Stomach smooth muscle (tissue), 2 donors: Measurements from ENCODE around the gene PDCD1LG2.
"Not testable (repeated sequence)": the region's sequence is repeated elsewhere in the genome, so short reads cannot be mapped to it uniquely, and the experiment has no call there.

Source experiments
- H3K27ac ChIP-seq: one replicate; pipeline ENCODE4 v1.7.0; 2013; ENCODE audit warnings: mild to moderate bottlenecking, low read length, inconsistent platforms
- H3K27me3 ChIP-seq, 2 donors: one replicate each; pipeline ENCODE4 v1.7.0; 2013; ENCODE audit warnings: low read length in 2 of 2; ENCODE audit not compliant: insufficient read depth in 2 of 2, control insufficient read depth in 1 of 2
- H3K36me3 ChIP-seq, 2 donors: one replicate each; pipeline ENCODE4 v1.7.0; 2013; ENCODE audit warnings: low read length in 2 of 2; ENCODE audit not compliant: control insufficient read depth in 2 of 2, insufficient read depth in 2 of 2
- H3K4me1 ChIP-seq: one replicate; pipeline ENCODE4 v1.7.0; 2013; ENCODE audit warnings: low read length; ENCODE audit not compliant: control insufficient read depth, insufficient read depth
- H3K4me3 ChIP-seq, 2 donors: one replicate each; pipeline ENCODE4 v1.7.0; 2013; ENCODE audit warnings: low read length in 2 of 2
- H3K9ac ChIP-seq, 2 donors: one replicate each; pipeline ENCODE4 v1.7.0; 2013; ENCODE audit warnings: low read length in 2 of 2, mild to moderate bottlenecking in 1 of 2
- H3K9me3 ChIP-seq, 2 donors: one replicate each; pipeline ENCODE4 v1.7.0; 2013; ENCODE audit warnings: low read length in 2 of 2; ENCODE audit not compliant: control insufficient read depth in 2 of 2
- donor health status: healthy.
- donor health status: Pancreatic carcinoma.

Gene PDCD1LG2

GRCh38 chr9:5569891-5570290 lies 59.6 kb downstream of the PDCD1LG2 start:
- no peaks in the 10 kb centered on the region for H3K36me3 ChIP-seq
- H3K9me3 ChIP-seq: no peaks in the 10 kb centered on the region
- no peak overlapping the region for H3K9ac ChIP-seq
- no peaks in the 10 kb centered on the region for H3K27me3 ChIP-seq
- H3K27ac ChIP-seq: no peak overlapping the region
- H3K4me1 ChIP-seq: no peaks in the 10 kb centered on the region
- no peak overlapping the region for H3K4me3 ChIP-seq

DNA sequence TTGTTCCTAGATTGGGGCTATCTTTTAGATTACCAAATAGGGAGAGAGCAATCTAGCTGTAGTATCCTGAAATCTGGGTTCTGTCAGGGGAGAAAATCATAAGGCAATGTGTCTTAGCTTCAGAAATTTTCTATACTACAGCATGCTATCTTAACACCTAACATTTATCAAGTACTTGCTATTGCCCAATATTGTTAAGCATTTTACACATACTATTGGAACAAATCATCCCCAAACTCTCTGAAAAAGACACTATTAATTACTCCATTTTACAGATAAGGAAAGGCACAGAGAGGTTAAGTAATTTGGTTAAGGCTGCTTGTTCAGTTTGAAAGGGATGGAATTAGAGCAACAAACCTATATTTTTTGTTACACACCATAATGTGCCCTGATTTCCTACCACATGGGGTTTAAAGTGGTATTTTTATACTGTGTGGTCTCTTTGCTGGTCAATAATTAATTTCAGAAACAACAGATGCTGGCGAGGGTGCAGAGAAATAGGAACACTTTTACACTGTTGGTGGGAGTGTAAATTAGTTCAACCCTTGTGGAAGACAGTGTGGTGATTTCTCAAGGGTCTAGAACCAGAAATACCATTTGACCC lies 61.4 kb downstream of the PDCD1LG2 start:
- no peak overlapping the region for H3K4me3 ChIP-seq
- H3K27ac ChIP-seq: no peak overlapping the region
- no peak overlapping the region for H3K9ac ChIP-seq
- no peaks in the 10 kb centered on the region for H3K9me3 ChIP-seq
- H3K4me1 ChIP-seq: no peaks in the 10 kb centered on the region
- no peaks in the 10 kb centered on the region for H3K27me3 ChIP-seq
- H3K36me3 ChIP-seq: no peaks in the 10 kb centered on the region

DNA sequence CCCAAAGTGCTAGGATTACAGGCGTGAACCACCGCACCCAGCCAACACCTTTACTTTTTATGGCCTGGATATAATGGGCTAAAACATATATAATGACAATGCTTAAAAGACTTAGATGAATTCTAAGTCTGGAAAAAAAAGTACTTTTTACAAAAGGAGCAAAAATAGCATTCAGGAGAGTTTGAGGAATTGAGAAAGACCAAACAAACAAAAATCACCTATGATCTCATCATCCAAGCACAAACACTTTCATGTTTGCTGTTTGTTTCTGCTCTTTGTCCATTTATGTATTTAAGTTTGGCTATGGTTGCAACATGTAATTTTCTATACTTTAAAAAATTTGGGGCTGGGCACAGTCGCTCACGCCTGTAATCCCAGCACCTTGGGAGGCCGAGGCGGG lies 63.8 kb downstream of the PDCD1LG2 start:
- H3K4me1 ChIP-seq: no peaks in the 10 kb centered on the region
- no peaks in the 10 kb centered on the region for H3K27me3 ChIP-seq
- no peak overlapping the region for H3K9ac ChIP-seq
- no peaks in the 10 kb centered on the region for H3K9me3 ChIP-seq
- H3K36me3 ChIP-seq: no peaks in the 10 kb centered on the region
- H3K27ac ChIP-seq: no peak overlapping the region
- no peak overlapping the region for H3K4me3 ChIP-seq

- Histone ChIP-seq H3K4me3 (no peak overlapping the region), H3K9me3 (no peaks in the 10 kb centered on the region), H3K9ac (no peak overlapping the region), H3K36me3 (no peaks in the 10 kb centered on the region), H3K27ac (no peak overlapping the region), H3K27me3 (no peaks in the 10 kb centered on the region), H3K4me1 (no peaks in the 10 kb centered on the region)
These were observed 64.7 kb downstream of the PDCD1LG2 start for GRCh38 chr9:5575000-5575399.

GRCh38 chr9:5577225-5577624 lies 66.9 kb downstream of the PDCD1LG2 start:
- Histone ChIP-seq H3K9me3 (no peaks in the 10 kb centered on the region), H3K27ac (no peak overlapping the region), H3K4me1 (no peaks in the 10 kb centered on the region), H3K27me3 (no peaks in the 10 kb centered on the region), H3K4me3 (no peak overlapping the region), H3K9ac (no peak overlapping the region), H3K36me3 (no peaks in the 10 kb centered on the region)

DNA sequence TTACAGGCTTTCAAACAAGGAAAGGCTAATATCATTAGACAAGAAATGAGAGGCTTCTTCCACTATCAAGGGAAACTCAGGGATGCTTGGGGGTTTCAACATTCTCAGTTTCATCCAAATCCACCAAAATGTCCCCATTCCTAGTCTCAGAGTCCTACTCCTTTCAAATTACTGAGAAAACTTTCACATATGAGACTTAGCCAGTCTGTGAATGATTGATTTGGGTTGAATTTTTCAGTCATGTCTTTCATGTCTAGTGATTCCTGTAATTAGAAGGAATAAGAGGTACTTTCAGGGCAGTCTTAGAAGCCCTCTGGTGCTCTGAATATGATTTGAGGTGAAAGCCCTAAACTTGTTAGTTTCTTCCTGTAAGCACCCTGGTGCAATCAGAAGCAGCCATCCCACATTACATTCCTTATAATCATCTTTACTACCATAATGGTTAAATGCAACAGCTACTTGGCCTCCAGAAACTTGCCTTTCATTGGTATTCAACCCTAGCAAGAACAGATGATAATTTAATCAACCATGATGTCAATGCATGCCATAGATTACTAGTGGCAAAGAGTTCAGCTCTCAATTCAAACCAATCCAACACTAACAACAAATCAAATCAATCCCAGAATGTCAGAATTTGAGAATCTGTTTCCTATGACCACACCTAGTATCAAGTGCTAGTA lies 67.8 kb downstream of the PDCD1LG2 start:
- no peak overlapping the region for H3K4me3 ChIP-seq
- H3K36me3 ChIP-seq: no peaks in the 10 kb centered on the region
- no peaks in the 10 kb centered on the region for H3K4me1 ChIP-seq
- H3K27ac ChIP-seq: no peak overlapping the region
- H3K9me3 ChIP-seq: no peaks in the 10 kb centered on the region
- H3K9ac ChIP-seq: no peak overlapping the region
- no peaks in the 10 kb centered on the region for H3K27me3 ChIP-seq

GRCh38 chr9:5578698-5579085 lies 68.4 kb downstream of the PDCD1LG2 start:
- no peaks in the 10 kb centered on the region for H3K36me3 ChIP-seq
- H3K27me3 ChIP-seq: no peaks in the 10 kb centered on the region
- no peak overlapping the region for H3K4me3 ChIP-seq
- no peaks in the 10 kb centered on the region for H3K9me3 ChIP-seq
- no peak overlapping the region for H3K27ac ChIP-seq
- H3K4me1 ChIP-seq: no peaks in the 10 kb centered on the region
- H3K9ac ChIP-seq: no peak overlapping the region

- Histone ChIP-seq H3K4me1 (no peaks in the 10 kb centered on the region), H3K9me3 (no peaks in the 10 kb centered on the region), H3K27ac (no peak overlapping the region), H3K27me3 (no peaks in the 10 kb centered on the region), H3K4me3 (no peak overlapping the region), H3K9ac (no peak overlapping the region), H3K36me3 (no peaks in the 10 kb centered on the region)
These were observed 69.5 kb downstream of the PDCD1LG2 start for GRCh38 chr9:5579881-5580280.

GRCh38 chr9:5580650-5581049 lies 70.3 kb downstream of the PDCD1LG2 start:
- Histone ChIP-seq H3K4me1 (no peaks in the 10 kb centered on the region), H3K4me3 (no peak overlapping the region), H3K36me3 (no peaks in the 10 kb centered on the region), H3K27me3 (no peaks in the 10 kb centered on the region), H3K9me3 (no peaks in the 10 kb centered on the region), H3K27ac (no peak overlapping the region), H3K9ac (no peak overlapping the region)

- H3K4me1 ChIP-seq, H3K4me3 ChIP-seq, H3K27ac ChIP-seq, H3K36me3 ChIP-seq, H3K27me3 ChIP-seq, H3K9me3 ChIP-seq, H3K9ac ChIP-seq: not testable (repeated sequence)
These were observed 71.4 kb downstream of the PDCD1LG2 start for GRCh38 chr9:5581706-5582105.

GRCh38 chr9:5582835-5583195 lies 72.5 kb downstream of the PDCD1LG2 start:
- H3K27ac ChIP-seq: no peak overlapping the region

More at GRCh38 chr9:5582835-5583195, 72.5 kb downstream of the PDCD1LG2 start:
- H3K36me3 ChIP-seq: no peaks in the 10 kb centered on the region
- no peaks in the 10 kb centered on the region for H3K27me3 ChIP-seq
- H3K4me3 ChIP-seq: no peak overlapping the region
- H3K4me1 ChIP-seq: no peaks in the 10 kb centered on the region
- no peak overlapping the region for H3K9ac ChIP-seq
- no peaks in the 10 kb centered on the region for H3K9me3 ChIP-seq
